ENCODE data around the gene NEURL1B.

Gene NEURL1B

DNA sequence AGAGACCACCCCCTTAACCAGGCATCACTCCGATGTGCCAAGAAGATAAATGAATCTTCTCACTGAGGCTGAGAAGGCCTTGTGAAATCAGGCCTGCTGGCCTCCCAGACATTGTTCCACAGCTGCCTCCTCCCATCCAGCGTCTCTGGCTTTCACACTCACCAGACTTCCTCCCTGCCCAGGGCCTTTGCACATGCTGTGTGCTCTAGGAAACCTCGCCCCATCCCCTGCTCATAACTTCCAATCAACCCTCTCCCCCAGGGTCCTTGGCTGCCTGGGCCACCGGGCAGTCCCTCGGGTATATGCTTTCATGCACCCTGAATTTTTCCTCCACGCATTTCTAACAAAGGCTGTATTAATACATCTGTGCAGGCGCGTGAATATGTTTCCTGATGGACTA lies 71.5 kb downstream of the NEURL1B start:
- H3K27me3 ChIP-seq (ENCODE audit: control insufficient read depth, insufficient read depth, low read length): no peaks in the 10 kb centered on the region
- no peak overlapping the region for H3K9ac ChIP-seq
- no peak overlapping the region for H3K4me3 ChIP-seq (ENCODE audit: low read depth, low read length)
- H3K79me2 ChIP-seq: no peaks in the 10 kb centered on the region
- H3K27ac ChIP-seq: no peak overlapping the region
- H3K4me2 ChIP-seq (ENCODE audit: low read length): no peak overlapping the region
- TF ChIP-seq, protein P1, sequence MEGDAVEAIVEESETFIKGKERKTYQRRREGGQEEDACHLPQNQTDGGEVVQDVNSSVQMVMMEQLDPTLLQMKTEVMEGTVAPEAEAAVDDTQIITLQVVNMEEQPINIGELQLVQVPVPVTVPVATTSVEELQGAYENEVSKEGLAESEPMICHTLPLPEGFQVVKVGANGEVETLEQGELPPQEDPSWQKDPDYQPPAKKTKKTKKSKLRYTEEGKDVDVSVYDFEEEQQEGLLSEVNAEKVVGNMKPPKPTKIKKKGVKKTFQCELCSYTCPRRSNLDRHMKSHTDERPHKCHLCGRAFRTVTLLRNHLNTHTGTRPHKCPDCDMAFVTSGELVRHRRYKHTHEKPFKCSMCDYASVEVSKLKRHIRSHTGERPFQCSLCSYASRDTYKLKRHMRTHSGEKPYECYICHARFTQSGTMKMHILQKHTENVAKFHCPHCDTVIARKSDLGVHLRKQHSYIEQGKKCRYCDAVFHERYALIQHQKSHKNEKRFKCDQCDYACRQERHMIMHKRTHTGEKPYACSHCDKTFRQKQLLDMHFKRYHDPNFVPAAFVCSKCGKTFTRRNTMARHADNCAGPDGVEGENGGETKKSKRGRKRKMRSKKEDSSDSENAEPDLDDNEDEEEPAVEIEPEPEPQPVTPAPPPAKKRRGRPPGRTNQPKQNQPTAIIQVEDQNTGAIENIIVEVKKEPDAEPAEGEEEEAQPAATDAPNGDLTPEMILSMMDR (IDR thresholded peaks at IDR 0.05): no peak
- H3K4me1 ChIP-seq: no peaks in the 10 kb centered on the region
- no peaks in the 10 kb centered on the region for H3K9me3 ChIP-seq (ENCODE audit: control insufficient read depth, low read length)
- H3K36me3 ChIP-seq (ENCODE audit: control insufficient read depth, insufficient read depth, low read length): no peaks in the 10 kb centered on the region
- no peak overlapping the region for H2AFZ ChIP-seq

DNA sequence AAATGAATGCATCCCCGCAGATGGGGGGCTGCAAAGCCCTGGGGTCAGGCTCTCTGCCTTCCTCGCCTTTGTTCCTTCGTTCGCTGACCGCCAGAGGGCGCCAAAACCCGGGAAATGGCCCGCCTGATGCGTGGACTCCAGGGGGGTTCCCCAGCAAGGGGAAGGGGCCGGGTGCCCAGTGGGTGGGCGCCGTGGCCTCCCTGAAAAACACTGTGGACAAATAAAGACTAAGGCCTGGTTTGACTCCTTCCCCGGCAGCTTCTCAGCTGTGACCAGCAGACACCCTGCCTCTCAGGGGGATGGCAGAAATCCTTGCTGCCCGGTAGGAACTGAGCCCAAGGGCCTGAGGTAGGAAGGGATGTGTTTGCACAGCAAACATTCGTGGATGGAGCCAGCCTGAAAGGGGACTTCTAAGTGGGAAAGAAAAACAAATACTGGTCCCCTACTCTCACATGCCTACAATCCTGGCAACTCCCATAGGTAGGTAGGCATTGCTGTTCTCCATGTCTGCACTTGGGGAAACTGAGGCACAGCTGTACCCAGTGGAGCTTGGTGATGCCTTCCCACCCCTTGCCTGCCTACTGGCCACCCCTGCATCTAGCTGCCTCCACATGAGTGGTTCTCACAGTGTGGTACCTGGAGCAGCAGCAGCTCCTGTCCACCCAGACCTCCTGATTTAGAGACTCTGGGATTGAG lies 72.2 kb downstream of the NEURL1B start:
- no peaks in the 10 kb centered on the region for H3K9me3 ChIP-seq (ENCODE audit: control insufficient read depth, low read length)
- no peak overlapping the region for H3K27ac ChIP-seq
- H3K79me2 ChIP-seq: no peaks in the 10 kb centered on the region
- no peak overlapping the region for H3K9ac ChIP-seq
- TF ChIP-seq, protein P1 (IDR thresholded peaks at IDR 0.05): peak; percentile 97
- H3K4me3 ChIP-seq (ENCODE audit: low read depth, low read length): no peak overlapping the region
- H3K27me3 ChIP-seq (ENCODE audit: control insufficient read depth, insufficient read depth, low read length): no peaks in the 10 kb centered on the region
- no peak overlapping the region for H2AFZ ChIP-seq
- H3K36me3 ChIP-seq (ENCODE audit: control insufficient read depth, insufficient read depth, low read length): no peaks in the 10 kb centered on the region
- no peaks in the 10 kb centered on the region for H3K4me1 ChIP-seq
- no peak overlapping the region for H3K4me2 ChIP-seq (ENCODE audit: low read length)

DNA sequence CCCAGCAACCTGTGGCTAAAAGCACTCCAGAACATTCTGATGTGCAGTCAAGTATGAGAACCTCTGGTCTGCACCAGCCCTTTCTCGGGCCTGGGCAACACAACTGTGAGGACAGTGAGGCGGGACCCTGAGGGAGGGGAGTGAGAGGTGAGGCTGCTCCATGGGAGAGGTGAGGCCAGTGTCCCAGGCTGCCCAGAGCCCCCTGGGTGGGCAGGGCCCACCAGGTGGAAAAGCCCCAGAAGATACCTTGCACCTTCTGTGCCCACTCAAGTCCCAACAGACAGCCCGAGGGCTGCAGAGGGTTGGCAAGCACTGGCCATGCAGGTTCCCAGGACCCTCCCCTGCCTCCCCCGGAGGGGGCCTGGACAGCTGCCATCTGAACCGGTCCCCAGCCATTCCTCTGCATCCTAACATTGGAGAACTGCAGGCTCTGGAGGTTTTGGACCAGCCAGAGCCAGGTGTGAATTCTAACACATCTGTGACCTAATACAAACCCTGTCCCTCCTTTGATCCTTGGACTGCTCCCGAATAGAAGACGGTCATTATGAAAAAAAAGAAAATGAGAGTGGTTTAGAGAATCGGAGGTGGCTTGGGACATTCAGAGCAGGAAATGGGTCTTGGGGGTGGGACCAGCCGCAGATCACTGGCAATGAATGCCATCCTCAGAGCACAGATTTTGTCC lies 72.9 kb downstream of the NEURL1B start:
- H3K4me1 ChIP-seq: no peaks in the 10 kb centered on the region
- H3K9me3 ChIP-seq (ENCODE audit: control insufficient read depth, low read length): no peaks in the 10 kb centered on the region
- no peaks in the 10 kb centered on the region for H3K27me3 ChIP-seq (ENCODE audit: control insufficient read depth, insufficient read depth, low read length)
- TF ChIP-seq, protein P1 (IDR thresholded peaks at IDR 0.05): no peak
- no peaks in the 10 kb centered on the region for H3K36me3 ChIP-seq (ENCODE audit: control insufficient read depth, insufficient read depth, low read length)
- H2AFZ ChIP-seq: no peak overlapping the region
- H3K27ac ChIP-seq: peak overlapping the region; percentile 84
- no peak overlapping the region for H3K4me3 ChIP-seq (ENCODE audit: low read depth, low read length)
- no peaks in the 10 kb centered on the region for H3K79me2 ChIP-seq
- no peak overlapping the region for H3K4me2 ChIP-seq (ENCODE audit: low read length)
- H3K9ac ChIP-seq: no peak overlapping the region

GRCh38 chr5:172714491-172715420 lies 73.7 kb downstream of the NEURL1B start:
- Histone ChIP-seq H3K4me1 (no peaks in the 10 kb centered on the region), H3K4me3 (ENCODE audit: low read depth, low read length) (no peak overlapping the region), H3K9me3 (ENCODE audit: control insufficient read depth, low read length) (no peaks in the 10 kb centered on the region), H3K27ac (peak overlapping the region; percentile 84), H3K9ac (no peak overlapping the region), H2AFZ (peak overlapping the region; percentile 52), H3K79me2 (no peaks in the 10 kb centered on the region), H3K36me3 (ENCODE audit: control insufficient read depth, insufficient read depth, low read length) (no peaks in the 10 kb centered on the region), H3K4me2 (ENCODE audit: low read length) (no peak overlapping the region), H3K27me3 (ENCODE audit: control insufficient read depth, insufficient read depth, low read length) (no peaks in the 10 kb centered on the region)
- TF ChIP-seq, protein P1 (IDR thresholded peaks at IDR 0.05): peak; percentile 90
